Breast epithelium (tissue), 3 donors: ENCODE measurements around the gene SLC25A19.

ENCODE experiments used
- POLR2AphosphoS5 ChIP-seq, 3 donors: sonication (generic); formaldehyde crosslinking; IDR thresholded peaks; one replicate each; pipeline ENCODE4 v1.6.1; 2017; ENCODE audit warnings: antibody characterized with exemption in 3 of 3
- TF ChIP-seq, protein P1 (sequence below), 3 donors: fragments of 450-650 bp; IDR thresholded peaks; one replicate each; pipeline ENCODE4 v1.5.1; 2016 to 2017; ENCODE audit warnings: antibody characterized with exemption in 3 of 3, mild to moderate bottlenecking in 3 of 3, moderate library complexity in 3 of 3

DNA sequence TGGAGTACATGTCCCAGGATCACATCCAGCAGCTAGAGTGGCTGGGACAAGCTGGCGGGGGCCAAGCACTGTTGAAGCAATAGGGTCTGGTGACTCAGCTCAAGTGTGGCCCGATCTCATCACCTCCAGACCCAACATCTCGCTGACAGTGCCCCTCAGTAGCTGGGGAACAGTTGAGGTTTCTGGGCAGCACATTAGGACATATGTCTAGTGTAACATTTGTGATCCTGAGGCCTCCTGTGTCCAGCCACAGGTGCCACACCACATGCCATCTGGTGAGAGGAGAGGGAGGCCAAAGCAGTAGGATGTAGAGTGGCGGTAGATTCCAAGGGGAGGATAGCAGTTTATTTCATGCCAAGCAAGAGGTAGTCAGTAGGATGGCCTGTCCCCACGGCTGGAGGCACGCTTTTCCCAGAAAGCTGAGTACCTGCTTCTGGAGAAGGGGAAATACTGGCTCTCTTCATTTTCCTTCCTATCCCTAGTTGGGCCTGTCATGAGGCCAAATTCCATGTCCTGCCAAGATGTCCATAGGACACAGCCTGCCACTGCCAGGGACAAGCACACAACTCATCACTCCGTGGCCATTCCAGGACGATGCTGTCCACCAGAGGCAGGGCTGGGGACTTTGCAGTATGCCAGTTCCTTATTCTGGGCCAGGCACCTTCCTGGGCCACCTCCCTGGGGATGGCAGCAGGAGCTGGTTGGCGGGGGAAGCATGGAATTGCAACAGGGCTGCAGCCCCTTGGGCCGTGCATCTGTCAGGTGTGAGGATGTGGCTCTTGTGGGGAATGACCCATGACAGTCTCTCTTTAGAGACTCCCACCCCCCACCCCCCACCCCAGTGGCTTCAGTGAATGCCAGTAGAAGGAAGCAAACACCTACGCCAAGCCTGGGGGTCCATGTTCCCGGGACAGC, 51.9 kb downstream of the SLC25A19 start:
- TF ChIP-seq, protein P1, sequence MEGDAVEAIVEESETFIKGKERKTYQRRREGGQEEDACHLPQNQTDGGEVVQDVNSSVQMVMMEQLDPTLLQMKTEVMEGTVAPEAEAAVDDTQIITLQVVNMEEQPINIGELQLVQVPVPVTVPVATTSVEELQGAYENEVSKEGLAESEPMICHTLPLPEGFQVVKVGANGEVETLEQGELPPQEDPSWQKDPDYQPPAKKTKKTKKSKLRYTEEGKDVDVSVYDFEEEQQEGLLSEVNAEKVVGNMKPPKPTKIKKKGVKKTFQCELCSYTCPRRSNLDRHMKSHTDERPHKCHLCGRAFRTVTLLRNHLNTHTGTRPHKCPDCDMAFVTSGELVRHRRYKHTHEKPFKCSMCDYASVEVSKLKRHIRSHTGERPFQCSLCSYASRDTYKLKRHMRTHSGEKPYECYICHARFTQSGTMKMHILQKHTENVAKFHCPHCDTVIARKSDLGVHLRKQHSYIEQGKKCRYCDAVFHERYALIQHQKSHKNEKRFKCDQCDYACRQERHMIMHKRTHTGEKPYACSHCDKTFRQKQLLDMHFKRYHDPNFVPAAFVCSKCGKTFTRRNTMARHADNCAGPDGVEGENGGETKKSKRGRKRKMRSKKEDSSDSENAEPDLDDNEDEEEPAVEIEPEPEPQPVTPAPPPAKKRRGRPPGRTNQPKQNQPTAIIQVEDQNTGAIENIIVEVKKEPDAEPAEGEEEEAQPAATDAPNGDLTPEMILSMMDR (IDR thresholded peaks at IDR 0.05), result no peak
- no peak for TF ChIP-seq POLR2AphosphoS5 (IDR thresholded peaks at IDR 0.05)
